Esophagus muscularis mucosa (tissue), 4 donors: ENCODE results near the gene SLC22A2. TPM values are rescaled to one million over a fixed set of nuclear protein-coding genes. Genes with fewer than 3 reads are reported as not detected.

Experiments used
- DNase-seq: peaks from one replicate; pipeline ENCODE4 v3.0.0-alpha.2; 2017; ENCODE audit errors: extremely low spot score
- H3K27ac ChIP-seq, 4 donors: fragments of 200-600 bp; sonication (generic); replicated peaks in 1 of 4; 1 replicate in 3 of 4; 2 replicates in 1 of 4; pipeline ENCODE4 v1.5.1; 2016 to 2019; ENCODE audit warnings: mild to moderate bottlenecking in 1 of 4
- H3K27me3 ChIP-seq, 4 donors: fragments of 200-600 bp; sonication (generic); one replicate each; pipeline versions ENCODE4 v1.5.1 to v1.6.0; 2016 to 2019
- H3K36me3 ChIP-seq, 4 donors: fragments of 200-600 bp; sonication (generic); one replicate each; pipeline ENCODE4 v1.5.1; 2016 to 2019
- H3K4me1 ChIP-seq, 4 donors: fragments of 200-600 bp; sonication (generic); one replicate each; pipeline ENCODE4 v1.5.1; 2016 to 2019
- H3K4me3 ChIP-seq, 4 donors: fragments of 200-600 bp; sonication (generic); 1 replicate in 2 of 4; 2 replicates in 2 of 4; pipeline ENCODE4 v1.5.1; 2016 to 2019; ENCODE audit warnings: mild to moderate bottlenecking in 4 of 4, moderate library complexity in 1 of 4
- H3K9me3 ChIP-seq, 4 donors: fragments of 200-600 bp; sonication (generic); 1 replicate in 3 of 4; 2 replicates in 1 of 4; pipeline ENCODE4 v1.5.1; 2016 to 2019
- EP300 ChIP-seq: sonication (generic); formaldehyde crosslinking; IDR thresholded peaks from one replicate; pipeline ENCODE4 v1.6.1; 2017; ENCODE audit warnings: antibody characterized with exemption
- POLR2A ChIP-seq: fragments of 450-650 bp; IDR thresholded peaks from one replicate; pipeline ENCODE4 v1.6.1; 2017; ENCODE audit warnings: antibody characterized with exemption, moderate library complexity, mild to moderate bottlenecking, low read depth
- POLR2AphosphoS5 ChIP-seq, 2 donors: sonication (generic); formaldehyde crosslinking; IDR thresholded peaks; one replicate each; pipeline ENCODE4 v1.6.1; 2017; ENCODE audit warnings: antibody characterized with exemption in 2 of 2
- WGBS: methylation state at CpG from one replicate; pipeline ENCODE4 v1.1.5; 2018; 5-methylcytosine and 5-hydroxymethylcytosine counted together
- intact Hi-C: fragments of 100-400 bp; cut with DNase I; formaldehyde crosslinking; loops from one replicate; pipeline ENCODE4 v1.15.1; 2023
- total RNA-seq, 4 donors: library from RNA; depleted of rRNA; stranded (reverse); fragments of >200 nt; gene quantifications; one replicate each; pipeline versions ENCODE4 v1.1.0 to v1.2.1, GENCODE V29; 2016
- TF ChIP-seq, protein P1 (sequence below), 3 experiments: fragments of 200-600 bp in 2 of 3; fragments of 450-650 bp in 1 of 3; sonication (generic) in 2 of 3; IDR thresholded peaks; one replicate each; pipeline ENCODE4 v1.5.1; 2017 to 2019; ENCODE audit warnings: antibody characterized with exemption in 3 of 3, mild to moderate bottlenecking in 2 of 3, moderate library complexity in 1 of 3

The SLC22A2 gene
- total RNA-seq, 4 donors from 2014 or later: 0.75 TPM; not detected in 3

DNA sequence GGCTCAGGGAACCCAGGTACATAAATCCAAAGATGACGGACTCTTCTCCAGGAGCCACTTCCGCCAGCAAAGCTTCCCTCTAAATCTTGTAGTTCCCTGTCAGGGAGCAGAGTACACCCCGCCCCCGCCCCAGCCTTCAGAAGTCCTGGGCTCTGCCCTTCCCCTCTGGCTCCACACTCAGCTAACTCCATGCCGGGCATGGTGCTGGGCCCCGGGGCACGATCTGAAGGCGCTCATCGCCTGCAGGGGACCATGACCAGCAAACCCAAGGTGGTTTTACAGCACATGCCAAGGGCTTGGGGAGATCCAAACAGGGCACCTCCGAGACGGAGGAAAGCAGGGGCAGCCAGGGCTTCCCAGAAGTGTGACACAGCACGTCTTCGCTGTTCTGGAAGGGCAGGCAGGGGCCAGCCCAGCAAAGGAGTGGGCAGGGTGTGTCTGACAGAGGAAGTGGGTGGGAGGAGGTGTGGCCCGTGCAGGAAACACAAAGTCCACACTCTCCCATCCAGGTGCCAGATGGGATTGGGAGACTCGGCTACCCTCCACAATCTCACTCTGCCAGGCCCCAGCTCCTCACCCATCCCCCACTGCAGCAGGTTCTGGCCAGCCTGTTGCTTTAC, 41.6 kb upstream of the SLC22A2 start:
- TF ChIP-seq, protein P1, sequence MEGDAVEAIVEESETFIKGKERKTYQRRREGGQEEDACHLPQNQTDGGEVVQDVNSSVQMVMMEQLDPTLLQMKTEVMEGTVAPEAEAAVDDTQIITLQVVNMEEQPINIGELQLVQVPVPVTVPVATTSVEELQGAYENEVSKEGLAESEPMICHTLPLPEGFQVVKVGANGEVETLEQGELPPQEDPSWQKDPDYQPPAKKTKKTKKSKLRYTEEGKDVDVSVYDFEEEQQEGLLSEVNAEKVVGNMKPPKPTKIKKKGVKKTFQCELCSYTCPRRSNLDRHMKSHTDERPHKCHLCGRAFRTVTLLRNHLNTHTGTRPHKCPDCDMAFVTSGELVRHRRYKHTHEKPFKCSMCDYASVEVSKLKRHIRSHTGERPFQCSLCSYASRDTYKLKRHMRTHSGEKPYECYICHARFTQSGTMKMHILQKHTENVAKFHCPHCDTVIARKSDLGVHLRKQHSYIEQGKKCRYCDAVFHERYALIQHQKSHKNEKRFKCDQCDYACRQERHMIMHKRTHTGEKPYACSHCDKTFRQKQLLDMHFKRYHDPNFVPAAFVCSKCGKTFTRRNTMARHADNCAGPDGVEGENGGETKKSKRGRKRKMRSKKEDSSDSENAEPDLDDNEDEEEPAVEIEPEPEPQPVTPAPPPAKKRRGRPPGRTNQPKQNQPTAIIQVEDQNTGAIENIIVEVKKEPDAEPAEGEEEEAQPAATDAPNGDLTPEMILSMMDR (IDR thresholded peaks at IDR 0.05): no peak
- no peak for TF ChIP-seq EP300
- 76% methylated on average over 14 of the region's 15 CpGs for WGBS
- Histone ChIP-seq H3K27ac (no peak overlapping the region), H3K4me3 (no peak overlapping the region), H3K27me3 (no peaks in the 10 kb centered on the region), H3K9me3 (no peaks in the 10 kb centered on the region), H3K4me1 (peaks cover 0 to 8% (median 2%) of the 10 kb centered on the region in 4 donors), H3K36me3 (no peaks in the 10 kb centered on the region)
- no peak for DNase-seq
- intact Hi-C loops: no loop called here

DNA sequence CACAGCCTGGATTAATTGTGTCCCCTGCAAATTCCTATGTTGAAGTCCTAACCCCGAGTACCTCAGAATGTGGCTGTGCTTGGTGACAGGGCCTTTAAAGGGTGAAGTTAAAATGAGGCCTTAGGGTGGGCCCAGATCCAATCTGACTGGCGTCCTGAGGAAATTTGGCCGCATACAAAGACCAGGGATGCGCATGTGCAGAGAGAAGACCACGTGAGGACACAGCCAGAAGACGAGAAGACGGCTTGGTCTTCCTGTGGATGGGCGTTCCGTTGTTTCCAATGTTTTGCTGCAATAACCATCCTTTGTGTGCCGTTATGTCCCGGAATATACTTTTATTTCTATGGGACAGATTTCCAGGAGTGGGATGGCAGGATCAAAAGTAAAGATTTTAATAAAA, 40.9 kb upstream of the SLC22A2 start:
- DNase-seq: no peak
- no peaks in the 10 kb centered on the region for H3K9me3 ChIP-seq
- 92% methylated on average over 11 of the region's 11 CpGs for WGBS
- no peak overlapping the region for H3K27ac ChIP-seq
- intact Hi-C loops: no loop called here
- H3K27me3 ChIP-seq: no peaks in the 10 kb centered on the region
- H3K4me1 ChIP-seq: peaks cover 0 to 8% (median 2%) of the 10 kb centered on the region in 4 donors
- no peak for TF ChIP-seq EP300
- no peak for TF ChIP-seq POLR2A
- no peak for TF ChIP-seq POLR2AphosphoS5 (IDR thresholded peaks at IDR 0.05)
- TF ChIP-seq, protein P1 (IDR thresholded peaks at IDR 0.05): no peak
- H3K36me3 ChIP-seq: no peaks in the 10 kb centered on the region
- no peak overlapping the region for H3K4me3 ChIP-seq

DNA sequence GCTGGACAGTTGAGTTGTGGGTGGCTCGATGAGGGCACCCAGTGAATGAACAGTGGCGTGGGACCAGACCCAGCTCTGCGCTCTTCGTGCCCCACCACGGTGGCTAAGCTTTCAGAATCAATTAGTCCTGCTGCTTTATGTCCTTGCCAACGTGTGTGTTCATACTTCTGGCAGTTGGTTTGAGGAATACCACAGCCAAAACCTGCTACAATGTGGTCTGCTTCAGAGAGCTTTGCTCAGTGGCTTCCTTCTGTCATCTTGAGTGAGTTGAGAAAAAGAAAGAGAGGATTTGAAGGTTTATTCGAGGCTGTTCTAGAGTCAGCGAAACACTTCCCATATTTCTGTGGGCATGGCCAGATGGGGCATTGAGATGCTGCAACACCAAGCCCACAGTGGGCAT, 39.5 kb upstream of the SLC22A2 start:
- no peak overlapping the region for H3K27ac ChIP-seq
- H3K9me3 ChIP-seq: no peaks in the 10 kb centered on the region
- H3K27me3 ChIP-seq: no peaks in the 10 kb centered on the region
- intact Hi-C loops: no loop called here
- H3K36me3 ChIP-seq: no peaks in the 10 kb centered on the region
- TF ChIP-seq POLR2AphosphoS5 (IDR thresholded peaks at IDR 0.05) (no peak), POLR2A (no peak), EP300 (no peak)
- TF ChIP-seq, protein P1 (IDR thresholded peaks at IDR 0.05): no peak
- no peak for DNase-seq
- H3K4me1 ChIP-seq: peaks cover 0 to 8% (median 2%) of the 10 kb centered on the region in 4 donors
- 86% methylated on average over 8 of the region's 8 CpGs for WGBS
- no peak overlapping the region for H3K4me3 ChIP-seq

DNA sequence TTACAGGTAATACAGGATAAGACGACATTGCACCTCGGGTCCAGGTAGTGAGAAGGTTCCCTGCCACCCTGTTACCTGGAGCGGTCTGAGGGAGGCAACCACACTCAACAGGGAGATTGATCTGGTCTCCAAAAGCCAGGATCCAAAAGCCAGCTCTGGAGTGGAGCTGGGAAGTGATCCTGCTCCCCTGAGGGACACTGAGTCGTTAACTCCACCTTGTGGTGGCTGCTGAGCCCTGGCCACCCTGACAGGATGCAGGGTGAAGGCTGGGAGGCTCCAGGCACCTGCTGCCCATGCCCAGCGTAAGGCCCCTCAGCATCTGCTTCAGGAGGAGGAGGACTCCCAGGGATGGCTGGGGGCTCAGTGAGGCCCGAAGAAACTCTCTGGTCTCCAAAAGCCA, 38.7 kb upstream of the SLC22A2 start:
- 77% methylated on average over 6 of the region's 6 CpGs for WGBS
- no peak overlapping the region for H3K4me3 ChIP-seq
- no peaks in the 10 kb centered on the region for H3K9me3 ChIP-seq
- peaks cover 0 to 8% (median 2%) of the 10 kb centered on the region in 4 donors for H3K4me1 ChIP-seq
- TF ChIP-seq, protein P1 (IDR thresholded peaks at IDR 0.05): peak in 1 of 3 experiments; percentile 24
- no peak for TF ChIP-seq POLR2A
- no peaks in the 10 kb centered on the region for H3K36me3 ChIP-seq
- no peak for DNase-seq
- no peaks in the 10 kb centered on the region for H3K27me3 ChIP-seq
- H3K27ac ChIP-seq: no peak overlapping the region
- intact Hi-C loops: no loop called here

DNA sequence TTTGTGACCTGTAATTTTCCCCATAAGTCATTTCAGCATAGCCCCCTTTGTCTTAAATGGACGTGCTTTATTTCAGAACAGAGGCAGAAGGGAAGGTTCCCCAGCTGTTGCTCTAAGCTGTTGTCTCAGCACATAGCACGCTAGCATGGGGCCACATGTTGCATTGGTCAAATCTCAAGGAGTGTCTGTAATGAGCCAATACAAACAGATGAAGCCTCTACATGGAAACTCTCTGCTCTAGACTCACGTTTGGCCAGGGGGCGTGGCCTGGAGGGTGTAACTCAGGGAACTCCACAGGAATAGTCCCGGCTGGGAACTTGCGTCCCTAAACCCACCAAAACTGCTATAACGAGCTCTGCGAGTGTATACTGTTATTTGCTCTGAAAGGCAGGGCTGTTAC, 35.2 kb upstream of the SLC22A2 start:
- intact Hi-C loops: no loop called here
- Histone ChIP-seq H3K27ac (no peak overlapping the region), H3K9me3 (no peaks in the 10 kb centered on the region), H3K36me3 (no peaks in the 10 kb centered on the region), H3K4me1 (no peaks in the 10 kb centered on the region), H3K27me3 (no peaks in the 10 kb centered on the region), H3K4me3 (no peak overlapping the region)
- 62% methylated on average over 8 of the region's 8 CpGs for WGBS
- TF ChIP-seq POLR2A (no peak), POLR2AphosphoS5 (IDR thresholded peaks at IDR 0.05) (no peak), EP300 (no peak)
- TF ChIP-seq, protein P1 (IDR thresholded peaks at IDR 0.05): no peak
- no peak for DNase-seq
